Brain pericyte (primary cell): Measurements from ENCODE around the gene ZFP28.
A peak's percentile ranks its signal among the peaks of the same experiment; 100 is the strongest.

Experiments used
- DNase-seq: peaks from one replicate; pipeline ENCODE4 v3.0.0-alpha.2; 2012; ENCODE audit warnings: low read depth, low spot score

ZFP28 gene

GRCh38 chr19:56538761-56539263, at the start of gene ZFP28:
ZFP28 (plus strand) TSS chr19:56538948; CDS start chr19:56539019, 71 bp downstream.
- no peak for DNase-seq

- DNase-seq: no peak
These were observed 47.3 kb upstream of the ZFP28 start for GRCh38 chr19:56491399-56491798.

DNA sequence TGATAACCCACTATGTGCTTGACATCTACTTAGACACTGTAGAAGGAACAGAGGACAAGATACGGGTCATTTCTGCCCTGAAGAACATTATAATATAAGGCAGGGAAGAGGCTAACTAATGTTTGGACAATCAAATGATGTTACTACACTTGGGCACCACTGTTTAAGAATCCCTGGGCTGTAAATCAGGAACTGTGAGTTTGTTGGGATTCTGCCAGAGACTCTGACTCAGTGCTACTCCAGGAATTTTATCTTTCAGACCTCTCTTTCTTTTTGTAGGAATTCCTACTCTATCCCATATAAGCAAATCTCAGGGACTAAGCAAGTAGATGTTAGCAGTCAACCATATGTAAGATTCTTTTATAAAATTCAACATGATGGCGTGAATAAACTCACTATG, 34.2 kb upstream of the ZFP28 start:
- no peak for DNase-seq

DNA sequence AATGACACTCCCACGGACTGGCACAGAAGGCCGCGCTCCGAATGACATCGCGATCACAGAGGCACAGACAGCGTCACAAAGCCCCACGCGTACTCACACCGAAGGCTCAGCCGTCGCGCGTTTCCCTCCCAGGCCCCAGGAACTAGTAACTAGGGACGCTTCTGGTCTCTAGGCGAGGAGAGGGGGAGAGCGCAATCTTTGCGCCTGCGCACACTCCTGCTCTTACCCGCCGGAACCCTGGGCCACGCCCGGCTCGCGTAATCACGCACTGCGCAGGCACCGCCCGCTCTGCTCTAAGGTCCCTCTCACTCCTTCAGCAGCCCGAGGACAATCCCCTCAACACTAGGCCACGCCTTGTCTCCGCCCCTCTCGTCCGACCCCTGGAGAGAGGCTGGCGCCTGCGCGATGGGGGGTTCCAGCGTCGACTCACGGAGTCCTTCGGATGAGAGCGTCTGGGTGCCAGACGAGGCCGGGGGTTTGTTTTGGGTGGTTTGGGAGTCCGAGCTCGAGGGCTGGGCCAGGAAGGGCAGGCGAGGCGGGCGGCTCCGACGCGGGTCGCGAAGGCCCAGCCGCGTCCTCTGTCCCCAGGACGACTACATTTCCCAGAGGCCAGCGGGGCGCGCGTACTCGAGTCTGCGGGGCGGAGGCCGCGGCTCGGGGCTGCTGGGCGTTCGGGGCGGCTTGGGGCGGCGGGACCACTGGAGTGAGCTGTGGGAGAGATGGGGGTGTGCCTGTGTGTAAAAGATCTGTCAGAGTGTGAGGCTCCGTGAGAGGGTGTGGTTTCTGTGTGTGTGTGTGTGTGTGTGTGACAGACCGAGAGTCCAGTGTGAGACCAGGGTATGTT, 31.1 kb upstream of the ZFP28 start, which contains the start of gene ZNF471:
Gene ZNF471, plus strand, starts transcription at position 410 of the 844 bp plus-strand sequence. CDS start 3,717 bp downstream, outside the sequence.
- DNase-seq: peak; percentile 95

- DNase-seq: no peak
These were observed 30.4 kb upstream of the ZFP28 start for GRCh38 chr19:56508290-56508778.

DNA sequence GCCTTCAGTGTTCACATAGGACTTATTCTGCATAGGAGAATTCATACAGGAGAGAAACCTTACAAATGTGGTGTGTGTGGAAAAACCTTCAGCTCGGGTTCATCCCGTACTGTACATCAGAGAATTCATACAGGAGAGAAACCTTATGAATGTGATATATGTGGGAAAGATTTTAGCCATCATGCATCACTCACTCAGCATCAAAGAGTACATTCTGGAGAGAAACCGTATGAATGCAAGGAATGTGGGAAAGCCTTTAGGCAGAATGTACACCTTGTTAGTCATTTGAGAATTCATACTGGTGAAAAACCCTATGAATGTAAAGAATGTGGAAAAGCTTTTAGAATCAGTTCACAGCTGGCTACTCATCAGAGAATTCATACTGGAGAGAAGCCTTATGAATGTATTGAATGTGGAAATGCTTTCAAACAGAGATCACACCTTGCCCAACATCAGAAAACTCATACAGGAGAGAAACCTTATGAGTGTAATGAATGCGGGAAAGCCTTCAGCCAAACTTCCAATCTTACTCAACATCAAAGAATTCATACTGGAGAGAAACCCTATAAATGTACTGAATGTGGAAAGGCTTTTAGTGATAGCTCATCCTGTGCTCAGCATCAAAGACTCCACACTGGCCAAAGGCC, 13.4 kb upstream of the ZFP28 start:
- no peak for DNase-seq

DNA sequence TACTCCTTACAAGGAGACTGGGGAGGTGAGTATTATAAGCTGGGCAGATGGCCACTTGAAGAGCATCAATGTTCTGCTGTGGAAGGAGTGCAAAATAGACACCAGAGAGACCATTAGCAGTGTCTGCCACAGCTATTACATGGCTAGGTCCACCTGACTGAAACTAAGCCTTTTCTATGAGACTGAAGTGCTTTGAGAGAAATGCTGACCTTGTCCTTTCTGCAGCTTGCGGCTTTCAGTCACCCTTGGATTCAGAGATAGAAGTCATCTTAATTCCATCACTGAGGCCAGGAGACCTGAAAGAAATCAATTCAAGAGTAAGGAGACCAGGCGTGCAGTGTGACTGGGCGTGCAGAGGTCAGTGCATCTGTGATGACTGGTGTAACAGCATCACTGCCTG, 1.3 kb upstream of the ZFP28 start:
- no peak for DNase-seq

DNA sequence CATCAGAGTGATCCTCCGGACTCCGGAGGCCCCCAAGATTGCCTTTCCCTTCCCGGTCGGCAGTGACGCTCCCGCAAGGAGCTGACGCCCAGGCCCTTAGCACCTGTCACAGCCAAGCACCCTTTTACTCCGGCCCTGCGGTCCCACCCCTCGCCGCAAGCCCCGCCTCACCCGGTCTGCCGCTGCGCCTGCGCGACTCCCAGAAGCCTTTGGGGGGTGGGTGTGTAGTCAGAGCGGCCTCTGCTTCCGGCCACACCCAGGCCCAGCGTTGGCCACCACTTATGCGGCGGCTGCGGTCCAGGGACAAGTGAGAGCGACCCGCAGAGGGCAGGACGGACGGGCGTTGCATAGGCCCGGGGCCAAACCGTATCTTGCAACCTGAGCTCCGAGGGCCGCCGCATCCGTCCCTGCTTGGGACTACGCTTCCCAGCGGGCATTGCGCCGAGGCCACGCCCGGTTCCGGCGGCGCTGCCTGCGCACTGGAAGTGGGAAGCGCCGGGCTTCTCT, 441 bp upstream of the ZFP28 start:
- DNase-seq: peak; percentile 80

GRCh38 chr19:56543776-56544175, 5.0 kb downstream of the ZFP28 start:
- DNase-seq: no peak

DNA sequence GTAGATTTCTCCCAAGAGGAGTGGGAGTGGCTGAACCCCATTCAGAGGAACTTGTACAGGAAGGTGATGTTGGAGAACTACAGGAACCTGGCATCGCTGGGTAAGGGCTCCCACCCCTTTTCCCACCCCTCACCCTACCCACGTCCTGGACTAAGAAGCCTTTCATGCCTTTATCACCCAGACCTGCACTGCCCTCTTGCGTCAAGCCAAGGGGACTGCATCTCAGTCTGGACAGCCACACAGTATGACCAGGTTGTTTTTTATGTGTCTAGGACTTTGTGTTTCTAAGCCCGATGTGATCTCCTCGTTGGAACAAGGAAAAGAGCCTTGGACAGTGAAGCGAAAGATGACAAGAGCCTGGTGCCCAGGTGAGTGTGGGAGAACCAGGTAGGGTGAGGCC, 8.8 kb downstream of the ZFP28 start:
- DNase-seq: no peak

- no peak for DNase-seq
These were observed 15.6 kb downstream of the ZFP28 start for GRCh38 chr19:56554272-56554869.

DNA sequence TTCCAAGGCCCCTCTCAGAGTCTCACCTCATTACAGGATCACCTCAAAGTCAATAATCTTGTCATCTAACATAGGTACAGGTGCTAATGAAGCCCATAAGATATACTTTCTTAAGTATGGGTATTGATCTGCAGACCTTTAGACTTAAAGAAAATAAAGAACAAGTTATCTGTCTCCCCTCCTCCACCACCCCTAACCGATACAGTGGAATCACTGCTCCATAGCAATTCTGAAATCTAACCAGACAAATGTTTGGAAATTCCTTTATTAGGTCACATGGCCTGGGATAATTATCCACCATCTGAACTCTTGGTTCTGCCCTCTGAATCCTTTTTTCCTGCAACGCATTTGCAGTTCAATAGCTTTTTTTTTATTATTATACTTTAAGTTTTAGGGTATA, 24.0 kb downstream of the ZFP28 start:
- no peak for DNase-seq

- DNase-seq: no peak
These were observed 28.1 kb downstream of the ZFP28 start for GRCh38 chr19:56566904-56567273.

GRCh38 chr19:56567274-56568120, 28.7 kb downstream of the ZFP28 start, which contains the start of gene ZNF470:
ZNF470 (plus strand) TSS chr19:56567468; CDS start chr19:56570312, 2,844 bp downstream.
- DNase-seq: peak; percentile 62

DNA sequence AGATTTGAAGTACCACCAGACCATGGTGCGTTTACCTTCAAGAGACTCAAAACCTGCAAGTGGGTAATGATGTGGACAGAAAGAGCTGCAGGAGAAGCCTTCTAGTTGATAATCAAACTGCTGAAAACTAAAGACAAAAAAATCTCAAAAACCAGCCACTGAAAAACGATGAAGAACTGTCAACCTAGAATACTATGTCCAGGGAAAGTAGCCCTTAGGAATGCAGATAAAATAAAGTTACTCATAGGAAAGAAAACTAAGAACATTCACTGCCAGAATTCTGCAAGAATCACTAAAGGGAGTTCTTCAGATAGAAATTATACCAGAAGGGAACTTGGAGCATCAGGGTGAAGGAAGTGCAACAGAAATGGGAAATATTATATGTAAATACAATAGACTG, 33.8 kb downstream of the ZFP28 start:
- DNase-seq: no peak

GRCh38 chr19:56573914-56574313, 35.2 kb downstream of the ZFP28 start:
- DNase-seq: no peak

DNA sequence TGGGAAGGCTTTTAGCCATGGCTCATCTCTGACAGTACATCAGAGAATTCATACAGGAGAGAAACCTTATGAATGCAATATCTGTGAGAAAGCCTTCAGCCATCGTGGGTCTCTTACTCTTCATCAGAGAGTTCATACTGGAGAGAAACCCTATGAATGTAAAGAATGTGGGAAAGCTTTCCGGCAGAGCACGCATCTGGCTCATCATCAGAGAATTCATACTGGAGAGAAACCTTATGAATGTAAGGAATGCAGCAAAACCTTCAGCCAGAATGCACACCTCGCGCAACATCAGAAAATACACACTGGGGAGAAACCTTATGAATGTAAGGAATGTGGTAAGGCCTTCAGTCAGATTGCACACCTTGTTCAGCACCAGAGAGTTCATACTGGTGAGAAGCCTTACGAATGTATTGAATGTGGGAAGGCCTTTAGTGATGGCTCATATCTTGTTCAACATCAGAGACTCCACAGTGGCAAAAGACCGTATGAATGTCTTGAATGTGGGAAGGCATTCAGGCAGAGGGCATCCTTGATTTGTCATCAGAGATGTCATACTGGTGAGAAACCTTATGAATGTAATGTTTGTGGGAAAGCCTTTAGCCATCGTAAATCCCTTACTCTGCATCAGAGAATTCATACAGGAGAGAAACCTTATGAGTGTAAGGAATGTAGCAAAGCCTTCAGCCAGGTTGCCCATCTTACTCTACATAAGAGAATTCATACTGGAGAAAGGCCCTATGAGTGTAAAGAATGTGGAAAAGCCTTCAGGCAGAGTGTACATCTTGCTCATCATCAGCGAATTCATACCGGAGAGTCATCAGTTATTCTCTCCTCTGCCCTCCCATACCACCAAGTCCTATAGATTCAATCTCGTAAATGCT, 39.2 kb downstream of the ZFP28 start:
- no peak for DNase-seq

GRCh38 chr19:56594446-56594782, 55.7 kb downstream of the ZFP28 start:
- DNase-seq: no peak

DNA sequence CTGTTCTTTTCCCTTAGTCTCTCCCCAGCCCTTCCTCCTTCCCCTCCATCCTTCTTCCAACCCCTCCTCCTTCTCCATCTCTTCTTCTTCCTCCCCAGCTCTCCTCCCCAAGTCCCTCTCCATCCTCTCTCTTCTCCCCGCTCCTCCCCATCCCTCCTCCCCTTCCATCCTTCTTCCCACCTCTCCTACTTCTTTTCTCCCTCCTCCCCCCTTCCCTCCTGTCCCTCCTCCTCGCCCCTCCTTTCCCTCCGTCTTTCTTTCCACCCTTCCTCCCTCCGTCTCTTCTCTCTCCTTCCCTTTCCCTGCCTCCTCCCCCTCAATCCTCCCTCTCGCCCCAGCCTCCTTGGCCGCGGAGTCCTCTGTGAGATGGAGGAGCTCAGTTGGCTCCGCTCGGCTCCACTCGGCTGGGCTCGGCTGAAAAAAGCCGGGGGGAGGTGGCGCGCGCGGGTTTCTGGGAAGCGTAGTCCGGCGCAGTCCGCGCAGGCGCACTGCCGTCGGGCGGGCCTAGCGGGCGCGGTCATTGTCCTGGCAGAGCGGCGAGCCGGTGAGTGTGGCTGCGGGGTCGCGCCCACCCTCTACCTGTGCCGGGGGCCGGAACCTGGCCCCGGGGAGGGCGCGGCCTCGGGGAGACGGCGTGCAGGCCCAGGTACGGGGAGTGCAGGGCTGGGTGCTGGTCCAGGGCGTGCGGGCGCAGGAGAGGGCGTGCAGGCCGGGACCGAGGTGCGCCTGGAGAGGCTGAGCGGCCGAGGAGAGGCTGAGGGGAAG, 56.2 kb downstream of the ZFP28 start, which contains the start of gene ZNF71:
Gene ZNF71, plus strand, starts transcription at position 520 of the 765 bp plus-strand sequence. CDS start 6,257 bp downstream, outside the sequence.
- peak; percentile 59 for DNase-seq
